ENCODE results near the gene PFKM.

DNA sequence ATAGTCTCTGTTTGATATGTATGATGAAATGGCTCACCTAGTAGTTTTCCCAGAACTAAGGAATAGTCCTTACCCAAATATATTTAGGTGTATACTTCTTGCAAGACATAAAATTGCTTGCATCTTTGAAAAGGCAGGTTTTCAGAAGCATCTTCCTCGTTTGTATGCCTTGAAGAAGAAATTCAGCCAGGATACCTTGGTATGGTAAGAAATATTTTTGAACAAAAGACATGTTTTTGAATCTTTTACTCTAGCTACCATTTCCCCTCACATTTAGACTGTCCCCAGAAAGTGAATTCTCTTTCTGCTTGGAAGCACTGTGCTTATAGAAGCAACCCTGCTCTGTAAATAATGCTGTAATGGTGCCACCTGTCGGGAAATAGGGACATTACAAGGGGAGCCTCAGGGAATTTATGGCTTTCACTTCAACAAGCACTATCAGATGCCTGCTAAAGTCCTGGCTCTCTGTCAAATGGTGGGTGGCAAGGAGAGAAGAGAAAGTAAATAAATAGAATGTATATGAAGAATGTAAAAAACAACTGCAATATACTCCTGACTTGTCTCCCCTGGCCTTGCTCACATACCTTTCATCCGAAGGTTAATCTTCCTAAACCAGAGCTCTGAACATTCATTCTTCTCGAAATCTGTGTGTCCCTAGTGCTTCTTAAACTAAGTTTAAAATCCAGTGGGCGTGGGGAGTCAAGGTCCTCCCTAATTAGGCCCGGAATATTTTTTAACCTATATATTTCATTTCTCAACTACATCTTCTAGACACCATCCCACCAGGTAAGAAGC lies 70.4 kb downstream of the PFKM start:
- TF ChIP-seq, protein P1, sequence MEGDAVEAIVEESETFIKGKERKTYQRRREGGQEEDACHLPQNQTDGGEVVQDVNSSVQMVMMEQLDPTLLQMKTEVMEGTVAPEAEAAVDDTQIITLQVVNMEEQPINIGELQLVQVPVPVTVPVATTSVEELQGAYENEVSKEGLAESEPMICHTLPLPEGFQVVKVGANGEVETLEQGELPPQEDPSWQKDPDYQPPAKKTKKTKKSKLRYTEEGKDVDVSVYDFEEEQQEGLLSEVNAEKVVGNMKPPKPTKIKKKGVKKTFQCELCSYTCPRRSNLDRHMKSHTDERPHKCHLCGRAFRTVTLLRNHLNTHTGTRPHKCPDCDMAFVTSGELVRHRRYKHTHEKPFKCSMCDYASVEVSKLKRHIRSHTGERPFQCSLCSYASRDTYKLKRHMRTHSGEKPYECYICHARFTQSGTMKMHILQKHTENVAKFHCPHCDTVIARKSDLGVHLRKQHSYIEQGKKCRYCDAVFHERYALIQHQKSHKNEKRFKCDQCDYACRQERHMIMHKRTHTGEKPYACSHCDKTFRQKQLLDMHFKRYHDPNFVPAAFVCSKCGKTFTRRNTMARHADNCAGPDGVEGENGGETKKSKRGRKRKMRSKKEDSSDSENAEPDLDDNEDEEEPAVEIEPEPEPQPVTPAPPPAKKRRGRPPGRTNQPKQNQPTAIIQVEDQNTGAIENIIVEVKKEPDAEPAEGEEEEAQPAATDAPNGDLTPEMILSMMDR (conservative IDR thresholded peaks at IDR 0.05 in 1 of 2, IDR thresholded peaks at IDR 0.05 in 1 of 2; ENCODE audit: extremely low read depth in 1 of 2, insufficient read depth in 1 of 2, low read depth in 1 of 2, low read length in 2 of 2), result peak; percentile 83 to 86
- no peak for TF ChIP-seq EZH2 (IDR thresholded peaks at IDR 0.05; ENCODE audit: borderline replicate concordance, low read length)
